Superior temporal gyrus (tissue), 1 donor: ENCODE results near the gene ZNF300.
"Not testable (repeated sequence)": the region's sequence is repeated elsewhere in the genome, so short reads cannot be mapped to it uniquely, and the experiment has no call there.

Experiments used
- DNase-seq: peaks from one replicate; pipeline ENCODE4 v3.0.0-alpha.2; 2016; ENCODE audit errors: extremely low spot score

Gene ZNF300

GRCh38 chr5:150845185-150845859 is 59.5 kb downstream of the ZNF300 start:
- not testable (repeated sequence) for DNase-seq
